Stimulated activated CD8-positive, alpha-beta memory T cell treated with anti-CD3 and anti-CD28 coated beads, Interleukin-12 subunit alpha, Interleukin-12 subunit beta, amount 100 ng/mL, for 1 hour (primary cell): ENCODE data around the gene TP53TG3D.
"Not testable (repeated sequence)": the region's sequence is repeated elsewhere in the genome, so short reads cannot be mapped to it uniquely, and the experiment has no call there.

Experiments used
- DNase-seq: peaks from one replicate; pipeline ENCODE4 v3.0.0-alpha.2; 2020; ENCODE audit warnings: low read depth

Gene TP53TG3D

GRCh38 chr16:32252986-32253385 lies at the start of gene TP53TG3D:
TSS of gene TP53TG3D (plus strand) at chr16:32253286. CDS start at chr16:32253354, 68 bp downstream.
- DNase-seq: not testable (repeated sequence)

GRCh38 chr16:32253507-32253906 lies 421 bp downstream of the TP53TG3D start:
- DNase-seq: peak; percentile 25

- DNase-seq: not testable (repeated sequence)
These were observed 8.4 kb downstream of the TP53TG3D start for GRCh38 chr16:32261526-32261925.

- DNase-seq: not testable (repeated sequence)
These were observed 10.5 kb downstream of the TP53TG3D start for GRCh38 chr16:32263552-32263951.

- DNase-seq: not testable (repeated sequence)
These were observed 28.8 kb downstream of the TP53TG3D start for GRCh38 chr16:32281910-32282309.

- DNase-seq: not testable (repeated sequence)
These were observed 29.9 kb downstream of the TP53TG3D start for GRCh38 chr16:32283024-32283423.

- DNase-seq: not testable (repeated sequence)
These were observed 30.9 kb downstream of the TP53TG3D start for GRCh38 chr16:32283917-32284495.

- not testable (repeated sequence) for DNase-seq
These were observed 32.0 kb downstream of the TP53TG3D start for GRCh38 chr16:32284800-32285796.

GRCh38 chr16:32286193-32286592 lies 33.1 kb downstream of the TP53TG3D start:
- DNase-seq: not testable (repeated sequence)

- DNase-seq: not testable (repeated sequence)
These were observed 34.7 kb downstream of the TP53TG3D start for GRCh38 chr16:32287743-32288142.

GRCh38 chr16:32289197-32289596 lies 36.1 kb downstream of the TP53TG3D start:
- not testable (repeated sequence) for DNase-seq

GRCh38 chr16:32302776-32303175 lies 49.7 kb downstream of the TP53TG3D start:
- DNase-seq: not testable (repeated sequence)
